IMR-90 (cell line): ENCODE measurements around the gene LLCFC1.

ENCODE experiments used
- POLR2A ChIP-seq: IDR thresholded peaks from 2 replicates; pipeline ENCODE4 v1.6.1; 2012; ENCODE audit warnings: mild to moderate bottlenecking, low read depth, low read length
- RAD21 ChIP-seq: IDR thresholded peaks from 2 replicates; pipeline ENCODE4 v1.6.1; 2012; ENCODE audit warnings: low read length, improper control_type of control experiment
- TF ChIP-seq, protein P1 (sequence below): conservative IDR thresholded peaks from 2 replicates; pipeline ENCODE4 v1.5.1; 2012; ENCODE audit warnings: mild to moderate bottlenecking, low read depth, low read length, improper control_type of control experiment
- TF ChIP-seq, protein P2 (sequence below): fragments of 150-350 bp; IDR thresholded peaks from 2 replicates; pipeline ENCODE4 v1.6.1; 2016; ENCODE audit warnings: low read depth, mild to moderate bottlenecking, low read length, moderate library complexity, borderline replicate concordance

DNA sequence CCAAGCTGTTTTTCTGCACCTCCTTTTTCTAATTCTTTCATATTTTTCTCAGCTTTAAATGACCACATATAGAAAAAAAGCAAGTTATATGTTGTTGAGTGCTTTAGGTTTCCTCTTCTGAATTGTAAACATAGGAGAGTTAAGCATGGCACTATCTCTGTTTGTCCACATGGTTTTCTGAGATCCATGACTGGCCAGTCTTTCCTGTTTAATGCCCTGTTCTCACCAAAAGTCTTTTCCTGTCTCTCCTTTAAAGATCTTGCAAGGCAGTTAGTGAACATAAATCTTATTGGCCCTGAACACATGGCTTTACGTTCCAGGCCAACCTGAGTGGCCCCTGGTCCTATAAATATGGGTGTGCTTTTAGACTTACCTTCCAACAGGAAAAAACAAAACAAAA lies 25.2 kb upstream of the LLCFC1 start:
- no peak for TF ChIP-seq POLR2A
- TF ChIP-seq, protein P1, sequence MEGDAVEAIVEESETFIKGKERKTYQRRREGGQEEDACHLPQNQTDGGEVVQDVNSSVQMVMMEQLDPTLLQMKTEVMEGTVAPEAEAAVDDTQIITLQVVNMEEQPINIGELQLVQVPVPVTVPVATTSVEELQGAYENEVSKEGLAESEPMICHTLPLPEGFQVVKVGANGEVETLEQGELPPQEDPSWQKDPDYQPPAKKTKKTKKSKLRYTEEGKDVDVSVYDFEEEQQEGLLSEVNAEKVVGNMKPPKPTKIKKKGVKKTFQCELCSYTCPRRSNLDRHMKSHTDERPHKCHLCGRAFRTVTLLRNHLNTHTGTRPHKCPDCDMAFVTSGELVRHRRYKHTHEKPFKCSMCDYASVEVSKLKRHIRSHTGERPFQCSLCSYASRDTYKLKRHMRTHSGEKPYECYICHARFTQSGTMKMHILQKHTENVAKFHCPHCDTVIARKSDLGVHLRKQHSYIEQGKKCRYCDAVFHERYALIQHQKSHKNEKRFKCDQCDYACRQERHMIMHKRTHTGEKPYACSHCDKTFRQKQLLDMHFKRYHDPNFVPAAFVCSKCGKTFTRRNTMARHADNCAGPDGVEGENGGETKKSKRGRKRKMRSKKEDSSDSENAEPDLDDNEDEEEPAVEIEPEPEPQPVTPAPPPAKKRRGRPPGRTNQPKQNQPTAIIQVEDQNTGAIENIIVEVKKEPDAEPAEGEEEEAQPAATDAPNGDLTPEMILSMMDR, result no peak
- TF ChIP-seq RAD21, result no peak
- TF ChIP-seq, protein P2, sequence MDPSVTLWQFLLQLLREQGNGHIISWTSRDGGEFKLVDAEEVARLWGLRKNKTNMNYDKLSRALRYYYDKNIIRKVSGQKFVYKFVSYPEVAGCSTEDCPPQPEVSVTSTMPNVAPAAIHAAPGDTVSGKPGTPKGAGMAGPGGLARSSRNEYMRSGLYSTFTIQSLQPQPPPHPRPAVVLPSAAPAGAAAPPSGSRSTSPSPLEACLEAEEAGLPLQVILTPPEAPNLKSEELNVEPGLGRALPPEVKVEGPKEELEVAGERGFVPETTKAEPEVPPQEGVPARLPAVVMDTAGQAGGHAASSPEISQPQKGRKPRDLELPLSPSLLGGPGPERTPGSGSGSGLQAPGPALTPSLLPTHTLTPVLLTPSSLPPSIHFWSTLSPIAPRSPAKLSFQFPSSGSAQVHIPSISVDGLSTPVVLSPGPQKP, result no peak
